ENCODE results near the gene DGCR2.

DNA sequence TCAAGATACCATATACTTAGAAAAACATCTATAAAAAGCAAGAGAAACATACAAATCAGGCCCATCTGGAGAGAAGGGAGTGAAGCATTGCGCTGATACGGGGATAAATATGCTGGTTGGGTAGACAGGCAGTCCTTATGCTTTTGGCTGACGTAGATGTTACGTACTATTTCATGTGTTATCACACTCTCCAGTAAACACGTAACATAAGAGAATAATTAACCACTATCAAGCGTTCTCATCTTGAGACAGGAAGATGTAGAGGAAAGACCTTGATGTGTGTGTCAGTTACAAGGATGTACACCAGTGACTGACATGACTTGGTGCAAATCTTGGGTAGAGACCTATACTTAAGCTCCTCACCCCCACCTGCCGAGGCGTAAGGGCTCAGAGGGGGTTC, 99.5 kb downstream of the DGCR2 start:
- TF ChIP-seq, protein P1, sequence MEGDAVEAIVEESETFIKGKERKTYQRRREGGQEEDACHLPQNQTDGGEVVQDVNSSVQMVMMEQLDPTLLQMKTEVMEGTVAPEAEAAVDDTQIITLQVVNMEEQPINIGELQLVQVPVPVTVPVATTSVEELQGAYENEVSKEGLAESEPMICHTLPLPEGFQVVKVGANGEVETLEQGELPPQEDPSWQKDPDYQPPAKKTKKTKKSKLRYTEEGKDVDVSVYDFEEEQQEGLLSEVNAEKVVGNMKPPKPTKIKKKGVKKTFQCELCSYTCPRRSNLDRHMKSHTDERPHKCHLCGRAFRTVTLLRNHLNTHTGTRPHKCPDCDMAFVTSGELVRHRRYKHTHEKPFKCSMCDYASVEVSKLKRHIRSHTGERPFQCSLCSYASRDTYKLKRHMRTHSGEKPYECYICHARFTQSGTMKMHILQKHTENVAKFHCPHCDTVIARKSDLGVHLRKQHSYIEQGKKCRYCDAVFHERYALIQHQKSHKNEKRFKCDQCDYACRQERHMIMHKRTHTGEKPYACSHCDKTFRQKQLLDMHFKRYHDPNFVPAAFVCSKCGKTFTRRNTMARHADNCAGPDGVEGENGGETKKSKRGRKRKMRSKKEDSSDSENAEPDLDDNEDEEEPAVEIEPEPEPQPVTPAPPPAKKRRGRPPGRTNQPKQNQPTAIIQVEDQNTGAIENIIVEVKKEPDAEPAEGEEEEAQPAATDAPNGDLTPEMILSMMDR (IDR thresholded peaks at IDR 0.05), result no peak
- no peak for TF ChIP-seq POLR2AphosphoS5 (IDR thresholded peaks at IDR 0.05)
